ENCODE results near the gene RPL4.
A peak's percentile ranks its signal among the peaks of the same experiment; 100 is the strongest.
"Not testable (repeated sequence)": the region's sequence is repeated elsewhere in the genome, so short reads cannot be mapped to it uniquely, and the experiment has no call there.

Gene RPL4

GRCh38 chr15:66504563-66505429, at the start of gene RPL4, which contains the start of gene ZWILCH:
Gene RPL4 (minus strand): TSS chr15:66504855. CDS start chr15:66504790, 65 bp downstream.
Gene ZWILCH (plus strand): TSS chr15:66505326. CDS start chr15:66505339, 13 bp downstream.
- DNase-seq (ENCODE audit: low read depth in 2 of 2, low spot score in 1 of 2): peak; percentile 53 to 64

GRCh38 chr15:66545255-66545654, 40.6 kb upstream of the RPL4 start:
- no peak for DNase-seq (ENCODE audit: low read depth in 2 of 2, low spot score in 1 of 2)

GRCh38 chr15:66542896-66543295, 38.2 kb upstream of the RPL4 start:
- DNase-seq (ENCODE audit: low read depth in 2 of 2, low spot score in 1 of 2): no peak

GRCh38 chr15:66535056-66535455, 30.4 kb upstream of the RPL4 start:
- DNase-seq (ENCODE audit: low read depth in 2 of 2, low spot score in 1 of 2): no peak

- no peak for DNase-seq (ENCODE audit: low read depth in 2 of 2, low spot score in 1 of 2)
Measured at GRCh38 chr15:66524838-66525237, 20.2 kb upstream of the RPL4 start.

GRCh38 chr15:66523926-66524325, 19.3 kb upstream of the RPL4 start:
- no peak for DNase-seq (ENCODE audit: low read depth in 2 of 2, low spot score in 1 of 2)

- no peak for DNase-seq (ENCODE audit: low read depth in 2 of 2, low spot score in 1 of 2)
Measured at GRCh38 chr15:66515901-66516322, 11.3 kb upstream of the RPL4 start.

GRCh38 chr15:66514586-66514985, 9.9 kb upstream of the RPL4 start:
- no peak for DNase-seq (ENCODE audit: low read depth in 2 of 2, low spot score in 1 of 2)

GRCh38 chr15:66508293-66508883, 3.7 kb upstream of the RPL4 start:
- no peak for DNase-seq (ENCODE audit: low read depth in 2 of 2, low spot score in 1 of 2)

GRCh38 chr15:66505818-66506217, 1.2 kb upstream of the RPL4 start:
- no peak for DNase-seq (ENCODE audit: low read depth in 2 of 2, low spot score in 1 of 2)

GRCh38 chr15:66505430-66505811, 766 bp upstream of the RPL4 start:
- no peak for DNase-seq (ENCODE audit: low read depth in 2 of 2, low spot score in 1 of 2)

GRCh38 chr15:66503780-66504562, 684 bp downstream of the RPL4 start:
- no peak for DNase-seq (ENCODE audit: low read depth in 2 of 2, low spot score in 1 of 2)

- not testable (repeated sequence) for DNase-seq (ENCODE audit: low read depth in 2 of 2, low spot score in 1 of 2)
Measured at GRCh38 chr15:66503041-66503648, 1.5 kb downstream of the RPL4 start.

GRCh38 chr15:66502491-66502890, 2.2 kb downstream of the RPL4 start:
- no peak for DNase-seq (ENCODE audit: low read depth in 2 of 2, low spot score in 1 of 2)

- DNase-seq (ENCODE audit: low read depth in 2 of 2, low spot score in 1 of 2): not testable (repeated sequence)
Measured at GRCh38 chr15:66500346-66500745, 4.3 kb downstream of the RPL4 start.

GRCh38 chr15:66498501-66499386, 5.9 kb downstream of the RPL4 start:
- DNase-seq (ENCODE audit: low read depth in 2 of 2, low spot score in 1 of 2): no peak

- peak; percentile 92 to 96 for DNase-seq (ENCODE audit: low read depth in 2 of 2, low spot score in 1 of 2)
Measured at GRCh38 chr15:66497502-66498455, 6.9 kb downstream of the RPL4 start, which contains the start of gene SNAPC5. Gene SNAPC5 (minus strand): TSS chr15:66497762. CDS start chr15:66497731, 31 bp downstream.

GRCh38 chr15:66496951-66497501, 7.6 kb downstream of the RPL4 start:
- DNase-seq (ENCODE audit: low read depth in 2 of 2, low spot score in 1 of 2): no peak

- DNase-seq (ENCODE audit: low read depth in 2 of 2, low spot score in 1 of 2): no peak
Measured at GRCh38 chr15:66494262-66494661, 10.4 kb downstream of the RPL4 start.
